ENCODE results near the gene CDC27. TPM values are rescaled to one million over a fixed set of nuclear protein-coding genes. Genes with fewer than 3 reads are reported as not detected.
"Not testable (repeated sequence)": the region's sequence is repeated elsewhere in the genome, so short reads cannot be mapped to it uniquely, and the experiment has no call there.

Gene CDC27
- total RNA-seq, 1 donor from 2014 or later, result 112 TPM

DNA sequence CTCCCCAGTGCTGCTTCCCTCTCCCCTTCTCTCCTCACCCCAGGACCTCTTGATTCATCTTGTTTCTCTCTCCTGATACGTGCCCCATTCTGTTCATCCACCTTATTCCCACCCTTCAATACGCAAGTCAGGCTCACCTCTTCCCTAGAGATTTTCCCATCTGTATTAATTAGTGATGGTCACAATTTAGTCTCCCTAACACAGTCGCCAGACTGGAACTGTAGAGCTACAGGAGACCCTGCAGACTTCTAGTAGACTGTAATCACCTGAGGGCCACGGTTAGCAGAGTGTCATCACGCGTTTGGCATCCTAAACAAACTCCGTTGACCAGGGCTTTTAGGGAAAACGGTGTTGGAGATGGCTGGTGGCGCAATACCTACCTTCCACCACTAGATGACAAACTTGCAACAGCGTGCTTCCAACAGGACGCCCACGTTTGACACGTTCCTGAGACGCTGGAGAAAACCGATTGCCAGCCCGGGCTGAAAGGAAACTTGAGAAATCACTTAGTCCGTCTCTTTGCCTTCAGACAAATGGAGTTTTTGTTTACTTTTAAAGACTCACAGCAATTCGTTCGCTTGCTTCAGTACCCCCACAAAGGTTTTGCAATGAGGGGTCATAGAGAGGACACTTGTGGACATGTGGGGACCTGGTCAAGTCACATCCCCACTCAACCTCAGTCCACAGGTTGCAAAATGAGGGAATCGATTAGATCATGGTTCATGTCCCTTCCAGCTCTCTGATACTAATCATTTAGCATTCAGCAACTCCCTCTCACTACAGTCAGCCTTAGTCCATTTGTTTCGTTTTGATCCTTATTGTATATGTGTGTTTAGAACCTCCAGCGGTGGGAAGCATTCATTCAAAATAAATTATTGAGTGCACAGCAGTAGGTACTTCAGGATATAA, 40.7 kb upstream of the CDC27 start:
- Histone ChIP-seq H3K4me1 (peaks cover 10 to 33% of the 10 kb centered on the region in 2 donors), H3K27ac (peak overlapping the region; percentile 92 to 93), H3K4me3 (peak overlapping the region; percentile 39 to 40), H3K9me3 (no peaks in the 10 kb centered on the region), H3K36me3 (no peaks in the 10 kb centered on the region), H3K27me3 (no peaks in the 10 kb centered on the region)
- TF ChIP-seq, protein P1, sequence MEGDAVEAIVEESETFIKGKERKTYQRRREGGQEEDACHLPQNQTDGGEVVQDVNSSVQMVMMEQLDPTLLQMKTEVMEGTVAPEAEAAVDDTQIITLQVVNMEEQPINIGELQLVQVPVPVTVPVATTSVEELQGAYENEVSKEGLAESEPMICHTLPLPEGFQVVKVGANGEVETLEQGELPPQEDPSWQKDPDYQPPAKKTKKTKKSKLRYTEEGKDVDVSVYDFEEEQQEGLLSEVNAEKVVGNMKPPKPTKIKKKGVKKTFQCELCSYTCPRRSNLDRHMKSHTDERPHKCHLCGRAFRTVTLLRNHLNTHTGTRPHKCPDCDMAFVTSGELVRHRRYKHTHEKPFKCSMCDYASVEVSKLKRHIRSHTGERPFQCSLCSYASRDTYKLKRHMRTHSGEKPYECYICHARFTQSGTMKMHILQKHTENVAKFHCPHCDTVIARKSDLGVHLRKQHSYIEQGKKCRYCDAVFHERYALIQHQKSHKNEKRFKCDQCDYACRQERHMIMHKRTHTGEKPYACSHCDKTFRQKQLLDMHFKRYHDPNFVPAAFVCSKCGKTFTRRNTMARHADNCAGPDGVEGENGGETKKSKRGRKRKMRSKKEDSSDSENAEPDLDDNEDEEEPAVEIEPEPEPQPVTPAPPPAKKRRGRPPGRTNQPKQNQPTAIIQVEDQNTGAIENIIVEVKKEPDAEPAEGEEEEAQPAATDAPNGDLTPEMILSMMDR (IDR thresholded peaks at IDR 0.05), result peak; percentile 98 to 99 (median 99)
- DNase-seq (ENCODE audit: low spot score in 2 of 2), result peak; percentile 45 to 95
- intact Hi-C loops (cut with DNase I), result loop anchor here (1.0 to 10.0 kb wide), 2 partner anchors 86 to 385 kb away; no protein-coding TSS in a partner anchor

DNA sequence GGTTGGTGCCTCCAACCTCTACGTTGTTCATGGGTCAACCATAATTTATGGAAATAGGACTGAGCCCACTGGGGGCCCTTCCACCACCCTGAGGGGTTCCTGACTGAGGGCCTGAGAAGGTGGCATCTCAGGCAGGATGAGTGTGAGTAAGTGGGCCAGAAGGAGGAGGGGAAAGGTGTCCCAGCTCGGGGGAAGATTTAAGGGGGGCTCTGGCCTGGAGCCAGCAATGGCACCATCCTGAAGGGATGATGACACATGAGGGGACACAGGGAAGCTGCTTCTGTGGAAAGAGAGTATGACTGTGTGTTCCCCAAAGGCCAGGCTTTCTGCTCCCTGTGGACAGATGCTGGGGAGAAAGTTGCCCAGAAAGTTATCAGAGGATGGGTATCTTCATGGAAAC, 38.8 kb upstream of the CDC27 start:
- TF ChIP-seq, protein P1 (IDR thresholded peaks at IDR 0.05), result no peak
- Histone ChIP-seq H3K4me3 (no peak overlapping the region), H3K27ac (peak overlapping the region; percentile 92 to 93), H3K27me3 (no peaks in the 10 kb centered on the region), H3K9me3 (no peaks in the 10 kb centered on the region), H3K36me3 (no peaks in the 10 kb centered on the region), H3K4me1 (peaks cover 15 to 50% of the 10 kb centered on the region in 2 donors)
- intact Hi-C loops (cut with DNase I), result loop anchor here (10.0 kb wide), 1 partner anchor 387 kb away; no protein-coding TSS in a partner anchor
- no peak for DNase-seq (ENCODE audit: low spot score in 2 of 2)

DNA sequence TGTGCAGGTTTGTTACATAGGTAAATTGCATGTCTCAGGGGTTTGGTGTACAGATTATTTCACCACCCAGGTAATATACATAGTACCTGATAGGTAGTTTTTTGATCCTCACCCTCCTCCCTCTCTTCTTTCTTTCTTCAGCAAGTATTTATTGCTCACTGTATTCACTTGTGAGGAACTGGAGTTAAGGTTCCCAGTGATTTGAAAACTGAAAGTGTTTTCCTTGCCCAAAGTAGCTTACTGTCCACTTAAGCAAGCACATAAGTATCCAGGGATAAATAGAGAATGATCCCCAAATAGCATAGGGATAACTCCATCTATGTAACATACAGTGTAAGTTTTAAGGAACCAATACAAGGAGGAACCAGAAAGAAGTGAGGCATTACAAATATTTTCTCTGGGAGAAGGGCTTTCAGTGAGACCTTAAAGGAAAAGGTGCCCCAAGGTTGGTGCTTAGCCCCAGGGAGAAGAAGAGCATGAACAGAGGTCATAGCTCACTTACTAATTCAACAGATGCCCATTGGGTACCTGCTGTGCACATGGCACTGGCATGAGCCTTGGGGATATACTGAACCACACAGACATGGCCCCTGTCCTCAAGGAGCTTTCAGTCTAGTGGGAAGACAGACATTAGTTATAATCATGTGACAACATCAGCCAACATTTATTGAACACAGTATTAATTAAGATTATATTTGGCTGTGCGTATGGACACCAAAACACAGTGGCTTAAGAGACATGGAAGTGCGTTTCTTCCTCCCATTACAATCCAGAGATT, 37.0 kb upstream of the CDC27 start:
- intact Hi-C loops (cut with DNase I), result loop anchor here (1.0 to 10.0 kb wide), 4 partner anchors 21 to 389 kb away; partner anchors contain the start of genes CDC27 and EFCAB13
- Histone ChIP-seq H3K4me3 (no peak overlapping the region), H3K27ac (peak overlapping the region; percentile 92 to 93), H3K27me3 (no peaks in the 10 kb centered on the region), H3K4me1 (peaks cover 15 to 50% of the 10 kb centered on the region in 2 donors), H3K9me3 (no peaks in the 10 kb centered on the region), H3K36me3 (no peaks in the 10 kb centered on the region)
- no peak for DNase-seq (ENCODE audit: low spot score in 2 of 2)
- TF ChIP-seq, protein P1 (IDR thresholded peaks at IDR 0.05), result no peak

DNA sequence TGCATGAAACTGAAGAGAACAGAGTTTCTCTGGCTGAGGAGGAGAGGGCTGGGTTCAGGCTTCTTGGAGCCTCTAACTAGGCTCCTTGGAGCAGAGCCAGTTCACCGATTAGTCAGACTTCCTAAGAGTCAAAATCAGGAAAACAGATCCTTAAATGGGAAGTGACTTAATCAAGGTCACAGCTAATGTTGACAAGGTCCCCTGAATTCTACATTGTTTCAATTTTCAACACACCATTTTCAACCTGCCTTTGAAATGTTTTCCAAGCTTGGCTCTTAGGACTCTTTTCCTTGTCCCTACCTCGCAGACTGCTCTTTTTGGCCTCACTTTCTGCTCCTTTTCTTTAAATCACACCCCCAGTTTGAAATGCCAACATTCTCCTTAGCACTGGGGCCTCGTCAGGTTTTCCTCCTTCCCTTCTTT, 36.4 kb upstream of the CDC27 start:
- no peaks in the 10 kb centered on the region for H3K9me3 ChIP-seq
- peaks cover 15 to 49% of the 10 kb centered on the region in 2 donors for H3K4me1 ChIP-seq
- intact Hi-C loops (cut with DNase I), result loop anchor here (1.0 to 10.0 kb wide), 4 partner anchors 21 to 389 kb away; partner anchors contain the start of genes CDC27 and EFCAB13
- peak; percentile 56 to 96 for DNase-seq (ENCODE audit: low spot score in 2 of 2)
- TF ChIP-seq, protein P1 (IDR thresholded peaks at IDR 0.05), result no peak
- peak overlapping the region; percentile 92 to 93 for H3K27ac ChIP-seq
- no peaks in the 10 kb centered on the region for H3K36me3 ChIP-seq
- no peak overlapping the region for H3K4me3 ChIP-seq
- H3K27me3 ChIP-seq, result no peaks in the 10 kb centered on the region

DNA sequence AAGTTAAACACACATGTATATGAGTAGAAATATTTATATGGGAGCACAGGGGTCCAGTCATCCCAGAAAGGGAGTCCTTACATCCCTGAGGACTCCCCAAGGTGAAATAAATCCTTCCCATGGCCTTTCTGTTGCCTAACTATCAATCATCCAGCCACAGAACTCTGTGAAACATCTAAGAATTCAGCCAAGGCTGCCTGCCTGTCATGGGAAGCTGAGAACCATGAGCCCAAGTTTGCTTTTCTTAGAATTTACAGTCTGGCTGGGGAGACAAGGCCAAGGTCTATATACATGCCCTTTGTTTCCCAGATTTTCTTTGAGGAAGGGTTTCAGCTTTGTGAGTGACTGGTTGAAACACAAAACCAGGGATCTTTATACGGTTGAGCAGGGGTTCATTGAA, 35.9 kb upstream of the CDC27 start:
- TF ChIP-seq, protein P1 (IDR thresholded peaks at IDR 0.05), result no peak
- Histone ChIP-seq H3K27me3 (no peaks in the 10 kb centered on the region), H3K4me1 (peaks cover 15 to 44% of the 10 kb centered on the region in 2 donors), H3K4me3 (no peak overlapping the region), H3K36me3 (no peaks in the 10 kb centered on the region), H3K9me3 (no peaks in the 10 kb centered on the region), H3K27ac (peak overlapping the region; percentile 92 to 93)
- DNase-seq (ENCODE audit: low spot score in 2 of 2), result no peak
- intact Hi-C loops (cut with DNase I), result loop anchor here (1.0 to 10.0 kb wide), 4 partner anchors 20 to 390 kb away; partner anchors contain the start of genes CDC27 and EFCAB13

DNA sequence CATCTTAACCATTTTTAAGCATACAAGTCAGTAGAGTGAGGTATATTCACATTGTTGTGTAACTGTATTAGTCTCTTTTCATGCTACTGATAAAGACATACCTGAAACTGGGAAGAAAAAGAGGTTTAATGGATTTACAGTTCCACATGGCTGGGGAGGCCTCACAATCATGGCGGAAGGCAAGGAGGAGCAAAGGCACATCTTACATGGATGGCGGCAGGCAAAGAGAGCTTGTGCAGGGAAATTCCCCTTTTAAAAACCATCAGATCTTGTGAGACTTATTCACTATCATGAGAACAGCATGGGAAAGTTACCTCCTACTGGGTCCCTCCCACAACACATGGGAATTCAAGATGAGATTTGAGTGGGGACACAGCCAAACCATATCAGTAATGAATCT, 35.0 kb upstream of the CDC27 start:
- H3K4me1 ChIP-seq, result peaks cover 15 to 39% of the 10 kb centered on the region in 2 donors
- intact Hi-C loops (cut with DNase I), result loop anchor here (2.0 to 10.0 kb wide), 3 partner anchors 19 to 391 kb away; partner anchors contain the start of gene EFCAB13

More for the DNA sequence above, 35.0 kb upstream of the CDC27 start:
- H3K27ac ChIP-seq, result peak overlapping the region; percentile 92 to 93
- not testable (repeated sequence) for H3K9me3 ChIP-seq; H3K4me3 ChIP-seq; DNase-seq (ENCODE audit: low spot score in 2 of 2); H3K36me3 ChIP-seq; H3K27me3 ChIP-seq
